WI38 (cell line): ENCODE measurements around the gene GABRR2.

Experiments used
- H3K4me3 ChIP-seq: 2 replicates; pipeline ENCODE4 v1.5.1; 2011; ENCODE audit warnings: low read depth, mild to moderate bottlenecking, control low read depth, low read length
- TF ChIP-seq, protein P1 (sequence below): IDR thresholded peaks from 2 replicates; pipeline ENCODE4 v1.5.1; 2012; ENCODE audit warnings: low read depth, mild to moderate bottlenecking, control low read depth, low read length

The GABRR2 gene

GRCh38 chr6:89348372-89348771 is 33.3 kb upstream of the GABRR2 start:
- H3K4me3 ChIP-seq: no peak overlapping the region
- TF ChIP-seq, protein P1, sequence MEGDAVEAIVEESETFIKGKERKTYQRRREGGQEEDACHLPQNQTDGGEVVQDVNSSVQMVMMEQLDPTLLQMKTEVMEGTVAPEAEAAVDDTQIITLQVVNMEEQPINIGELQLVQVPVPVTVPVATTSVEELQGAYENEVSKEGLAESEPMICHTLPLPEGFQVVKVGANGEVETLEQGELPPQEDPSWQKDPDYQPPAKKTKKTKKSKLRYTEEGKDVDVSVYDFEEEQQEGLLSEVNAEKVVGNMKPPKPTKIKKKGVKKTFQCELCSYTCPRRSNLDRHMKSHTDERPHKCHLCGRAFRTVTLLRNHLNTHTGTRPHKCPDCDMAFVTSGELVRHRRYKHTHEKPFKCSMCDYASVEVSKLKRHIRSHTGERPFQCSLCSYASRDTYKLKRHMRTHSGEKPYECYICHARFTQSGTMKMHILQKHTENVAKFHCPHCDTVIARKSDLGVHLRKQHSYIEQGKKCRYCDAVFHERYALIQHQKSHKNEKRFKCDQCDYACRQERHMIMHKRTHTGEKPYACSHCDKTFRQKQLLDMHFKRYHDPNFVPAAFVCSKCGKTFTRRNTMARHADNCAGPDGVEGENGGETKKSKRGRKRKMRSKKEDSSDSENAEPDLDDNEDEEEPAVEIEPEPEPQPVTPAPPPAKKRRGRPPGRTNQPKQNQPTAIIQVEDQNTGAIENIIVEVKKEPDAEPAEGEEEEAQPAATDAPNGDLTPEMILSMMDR: no peak

DNA sequence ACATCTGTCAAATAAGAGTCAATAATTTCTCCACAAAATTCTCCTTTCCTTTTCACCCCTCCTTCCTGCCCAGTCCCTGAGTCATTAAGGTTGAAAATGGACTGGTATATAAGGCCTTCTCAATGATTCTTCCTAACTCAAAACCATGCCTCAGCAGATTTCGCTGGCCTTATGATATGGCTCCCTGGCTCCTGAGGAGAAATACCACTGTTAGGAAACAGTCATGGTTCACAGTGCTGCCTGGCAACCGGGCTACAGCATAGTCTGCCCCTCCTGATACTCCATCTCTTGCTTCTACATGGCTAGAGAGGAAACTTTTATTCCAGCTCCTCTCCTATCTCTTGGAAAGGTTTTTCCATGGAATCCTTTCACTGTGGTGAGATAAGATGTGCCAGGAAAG is 32.7 kb upstream of the GABRR2 start:
- TF ChIP-seq, protein P1: no peak
- no peak overlapping the region for H3K4me3 ChIP-seq

DNA sequence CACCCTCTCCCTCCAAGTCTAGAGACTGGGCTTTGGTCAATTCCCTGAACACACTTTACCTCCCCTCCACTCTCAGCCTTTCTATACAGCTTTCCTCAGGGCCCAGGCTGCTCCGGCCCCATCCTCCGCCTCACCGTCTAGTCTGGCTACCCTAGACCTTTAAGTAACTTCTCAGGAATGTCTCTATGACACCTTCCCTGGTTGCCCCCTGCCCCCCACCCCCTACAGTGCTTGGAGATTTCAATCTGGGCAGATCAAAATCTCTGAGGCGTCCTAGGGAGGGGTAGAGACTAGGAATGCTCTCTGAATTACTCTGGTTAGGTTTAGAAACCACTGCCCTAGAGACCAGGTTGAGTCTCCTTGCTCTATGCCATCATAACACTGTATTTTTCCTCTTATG is 31.3 kb upstream of the GABRR2 start:
- TF ChIP-seq, protein P1: no peak
- H3K4me3 ChIP-seq: no peak overlapping the region

DNA sequence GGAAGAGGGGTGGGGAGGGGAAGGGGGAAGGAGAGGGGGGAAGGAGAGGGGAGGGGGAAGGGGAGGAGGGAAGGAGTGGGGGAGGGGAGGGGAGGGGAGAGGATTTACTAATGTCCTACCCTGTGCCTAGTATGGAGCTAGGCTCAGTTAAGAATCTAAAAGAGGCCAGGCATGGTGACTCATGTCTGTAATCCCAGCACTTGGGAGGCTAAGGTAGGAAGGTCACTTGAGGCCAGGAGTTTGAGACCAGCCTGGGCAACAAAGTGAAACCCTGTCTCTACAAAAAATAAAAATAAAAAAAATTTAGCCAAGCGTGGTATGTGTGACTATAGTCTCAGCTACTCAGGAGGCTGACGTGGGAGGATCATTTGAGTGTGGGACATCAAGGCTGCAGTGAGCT is 24.5 kb upstream of the GABRR2 start:
- H3K4me3 ChIP-seq: no peak overlapping the region
- TF ChIP-seq, protein P1: no peak

GRCh38 chr6:89335164-89335563 is 20.1 kb upstream of the GABRR2 start:
- TF ChIP-seq, protein P1: no peak
- H3K4me3 ChIP-seq: no peak overlapping the region

DNA sequence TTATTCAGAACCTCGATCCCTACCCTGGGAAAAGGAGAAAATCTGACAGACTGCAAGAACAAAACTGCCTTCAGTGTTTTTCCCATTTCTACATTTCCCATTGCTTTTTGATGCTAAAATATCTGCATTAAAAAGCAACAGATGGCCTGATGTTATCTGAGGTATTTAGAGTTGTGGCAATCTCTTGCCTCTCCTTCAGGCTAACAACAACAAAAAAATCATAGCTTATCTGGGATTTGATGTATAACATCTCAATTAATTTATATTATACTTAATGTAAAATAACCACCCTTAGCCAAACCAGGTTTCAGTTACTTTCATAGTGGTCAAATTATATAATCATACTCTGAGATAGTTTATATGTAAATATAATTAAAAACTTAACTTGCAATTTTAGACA is 15.8 kb upstream of the GABRR2 start:
- TF ChIP-seq, protein P1: no peak
- H3K4me3 ChIP-seq: no peak overlapping the region

DNA sequence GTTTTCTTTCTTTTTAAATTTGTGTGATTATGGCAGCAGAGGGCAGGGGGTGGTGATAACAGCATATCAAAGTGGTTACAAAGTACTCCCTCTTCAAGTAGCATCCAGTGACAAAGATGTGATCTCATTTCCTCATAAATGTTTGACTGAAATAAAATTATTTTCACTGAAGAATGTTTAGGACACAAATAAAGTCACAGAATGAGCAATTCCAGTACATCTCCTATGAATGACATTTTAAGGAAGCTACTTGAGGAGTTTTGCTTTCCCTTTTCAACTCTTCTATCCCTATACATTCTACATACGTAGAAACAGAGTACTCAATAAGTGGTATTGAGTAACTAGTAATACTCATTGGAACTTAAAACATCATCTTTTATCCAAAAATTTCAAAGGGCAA is 13.9 kb upstream of the GABRR2 start:
- TF ChIP-seq, protein P1: no peak

More for the DNA sequence above, 13.9 kb upstream of the GABRR2 start:
- no peak overlapping the region for H3K4me3 ChIP-seq
